Measurements from ENCODE around the gene SFXN2. TPM values are rescaled to one million over a fixed set of nuclear protein-coding genes. Genes with fewer than 3 reads are reported as not detected.
"Not testable (repeated sequence)": the region's sequence is repeated elsewhere in the genome, so short reads cannot be mapped to it uniquely, and the experiment has no call there.

SFXN2 gene
- total and polyA plus RNA-seq, 2 experiments from 2014 or later, result 5.7 to 6.2 TPM

DNA sequence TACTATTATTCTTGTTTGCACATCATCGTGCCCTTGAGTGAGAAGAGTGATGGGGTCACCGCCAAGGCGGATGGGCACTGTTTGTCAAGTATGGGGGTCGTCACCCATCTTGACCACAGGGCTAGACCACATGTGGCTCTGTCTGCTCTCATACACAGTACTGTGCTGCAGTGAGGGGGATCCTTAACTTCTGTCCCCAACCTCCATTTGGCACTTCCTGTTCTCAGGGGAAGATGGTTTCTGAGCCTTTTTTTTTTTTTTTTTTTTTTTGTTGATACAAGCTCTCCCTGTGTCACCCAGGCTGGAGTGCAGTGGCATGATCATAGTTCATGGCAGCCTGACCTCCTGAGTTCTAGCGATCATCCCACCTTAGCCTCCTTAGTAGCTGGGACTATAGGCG is 42.9 kb downstream of the SFXN2 start (continued):
- TF ChIP-seq, protein P1, sequence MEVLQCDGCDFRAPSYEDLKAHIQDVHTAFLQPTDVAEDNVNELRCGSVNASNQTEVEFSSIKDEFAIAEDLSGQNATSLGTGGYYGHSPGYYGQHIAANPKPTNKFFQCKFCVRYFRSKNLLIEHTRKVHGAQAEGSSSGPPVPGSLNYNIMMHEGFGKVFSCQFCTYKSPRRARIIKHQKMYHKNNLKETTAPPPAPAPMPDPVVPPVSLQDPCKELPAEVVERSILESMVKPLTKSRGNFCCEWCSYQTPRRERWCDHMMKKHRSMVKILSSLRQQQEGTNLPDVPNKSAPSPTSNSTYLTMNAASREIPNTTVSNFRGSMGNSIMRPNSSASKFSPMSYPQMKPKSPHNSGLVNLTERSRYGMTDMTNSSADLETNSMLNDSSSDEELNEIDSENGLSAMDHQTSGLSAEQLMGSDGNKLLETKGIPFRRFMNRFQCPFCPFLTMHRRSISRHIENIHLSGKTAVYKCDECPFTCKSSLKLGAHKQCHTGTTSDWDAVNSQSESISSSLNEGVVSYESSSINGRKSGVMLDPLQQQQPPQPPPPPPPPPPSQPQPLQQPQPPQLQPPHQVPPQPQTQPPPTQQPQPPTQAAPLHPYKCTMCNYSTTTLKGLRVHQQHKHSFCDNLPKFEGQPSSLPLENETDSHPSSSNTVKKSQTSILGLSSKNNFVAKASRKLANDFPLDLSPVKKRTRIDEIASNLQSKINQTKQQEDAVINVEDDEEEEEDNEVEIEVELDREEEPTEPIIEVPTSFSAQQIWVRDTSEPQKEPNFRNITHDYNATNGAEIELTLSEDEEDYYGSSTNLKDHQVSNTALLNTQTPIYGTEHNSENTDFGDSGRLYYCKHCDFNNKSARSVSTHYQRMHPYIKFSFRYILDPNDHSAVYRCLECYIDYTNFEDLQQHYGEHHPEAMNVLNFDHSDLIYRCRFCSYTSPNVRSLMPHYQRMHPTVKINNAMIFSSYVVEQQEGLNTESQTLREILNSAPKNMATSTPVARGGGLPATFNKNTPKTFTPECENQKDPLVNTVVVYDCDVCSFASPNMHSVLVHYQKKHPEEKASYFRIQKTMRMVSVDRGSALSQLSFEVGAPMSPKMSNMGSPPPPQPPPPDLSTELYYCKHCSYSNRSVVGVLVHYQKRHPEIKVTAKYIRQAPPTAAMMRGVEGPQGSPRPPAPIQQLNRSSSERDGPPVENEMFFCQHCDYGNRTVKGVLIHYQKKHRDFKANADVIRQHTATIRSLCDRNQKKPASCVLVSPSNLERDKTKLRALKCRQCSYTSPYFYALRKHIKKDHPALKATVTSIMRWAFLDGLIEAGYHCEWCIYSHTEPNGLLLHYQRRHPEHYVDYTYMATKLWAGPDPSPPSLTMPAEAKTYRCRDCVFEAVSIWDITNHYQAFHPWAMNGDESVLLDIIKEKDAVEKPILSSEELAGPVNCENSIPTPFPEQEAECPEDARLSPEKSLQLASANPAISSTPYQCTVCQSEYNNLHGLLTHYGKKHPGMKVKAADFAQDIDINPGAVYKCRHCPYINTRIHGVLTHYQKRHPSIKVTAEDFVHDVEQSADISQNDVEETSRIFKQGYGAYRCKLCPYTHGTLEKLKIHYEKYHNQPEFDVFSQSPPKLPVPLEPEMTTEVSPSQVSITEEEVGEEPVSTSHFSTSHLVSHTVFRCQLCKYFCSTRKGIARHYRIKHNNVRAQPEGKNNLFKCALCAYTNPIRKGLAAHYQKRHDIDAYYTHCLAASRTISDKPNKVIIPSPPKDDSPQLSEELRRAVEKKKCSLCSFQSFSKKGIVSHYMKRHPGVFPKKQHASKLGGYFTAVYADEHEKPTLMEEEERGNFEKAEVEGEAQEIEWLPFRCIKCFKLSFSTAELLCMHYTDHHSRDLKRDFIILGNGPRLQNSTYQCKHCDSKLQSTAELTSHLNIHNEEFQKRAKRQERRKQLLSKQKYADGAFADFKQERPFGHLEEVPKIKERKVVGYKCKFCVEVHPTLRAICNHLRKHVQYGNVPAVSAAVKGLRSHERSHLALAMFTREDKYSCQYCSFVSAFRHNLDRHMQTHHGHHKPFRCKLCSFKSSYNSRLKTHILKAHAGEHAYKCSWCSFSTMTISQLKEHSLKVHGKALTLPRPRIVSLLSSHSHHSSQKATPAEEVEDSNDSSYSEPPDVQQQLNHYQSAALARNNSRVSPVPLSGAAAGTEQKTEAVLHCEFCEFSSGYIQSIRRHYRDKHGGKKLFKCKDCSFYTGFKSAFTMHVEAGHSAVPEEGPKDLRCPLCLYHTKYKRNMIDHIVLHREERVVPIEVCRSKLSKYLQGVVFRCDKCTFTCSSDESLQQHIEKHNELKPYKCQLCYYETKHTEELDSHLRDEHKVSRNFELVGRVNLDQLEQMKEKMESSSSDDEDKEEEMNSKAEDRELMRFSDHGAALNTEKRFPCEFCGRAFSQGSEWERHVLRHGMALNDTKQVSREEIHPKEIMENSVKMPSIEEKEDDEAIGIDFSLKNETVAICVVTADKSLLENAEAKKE (CRISPR knock-in tag; IDR thresholded peaks at IDR 0.05), result no peak

DNA sequence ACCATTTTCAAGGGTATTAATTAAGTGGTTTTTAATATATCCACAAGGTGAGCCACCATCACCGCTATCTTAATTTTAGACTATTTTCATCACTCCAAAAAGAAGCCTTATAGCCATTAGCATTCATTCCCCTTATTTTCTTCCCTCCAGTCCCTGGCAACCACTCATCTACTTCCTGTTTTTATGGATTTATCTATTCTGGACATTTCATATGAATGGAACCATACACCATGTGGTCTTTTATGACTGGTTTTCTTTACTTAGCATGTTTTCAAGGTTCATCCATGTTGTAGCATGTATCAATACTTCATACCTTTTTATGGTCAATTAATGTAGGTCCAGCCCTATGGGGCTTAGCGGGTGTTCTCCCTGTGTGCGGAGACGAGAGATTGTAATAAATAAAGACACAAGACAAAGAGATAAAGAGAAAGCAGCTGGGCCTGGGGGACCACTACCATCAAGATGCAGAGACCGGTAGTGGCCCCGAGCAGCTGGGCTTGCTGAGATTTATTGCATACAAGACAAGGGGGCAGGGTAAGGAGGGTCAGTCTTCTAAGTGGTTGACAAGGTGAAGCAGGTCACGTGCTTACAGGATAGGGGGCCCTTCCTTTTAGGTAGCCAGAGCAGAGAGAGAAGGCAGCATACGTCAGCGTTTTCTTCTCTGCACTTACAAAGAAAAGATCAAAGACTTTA is 44.0 kb downstream of the SFXN2 start:
- Mint-ChIP-seq H3K27me3 (ENCODE audit: insufficient read depth, low read depth, poor library complexity) (peaks cover 6% of the 10 kb centered on the region), H3K4me3 (no peak overlapping the region; the same call in 2 of the 3 replicates), H3K27ac (no peak overlapping the region), H3K36me3 (ENCODE audit: low read depth) (no peaks in the 10 kb centered on the region), H3K4me1 (peaks cover 9% of the 10 kb centered on the region; the same call in 2 of the 3 replicates), H3K9me3 (no peaks in the 10 kb centered on the region)
- no peaks in the 10 kb centered on the region; the same call in none of the 2 replicates for H4K20me1 ChIP-seq (replicated peaks; ENCODE audit: insufficient read depth)
- ATAC-seq (no peak), DNase-seq (ENCODE audit: low spot score) (no peak)
- H3F3A ChIP-seq (replicated peaks; ENCODE audit: low read depth), result 0 out of 2 replicates have a peak, but pooled peaks cover 3% of the 10 kb centered on the region
- no peak for TF ChIP-seq ZNF331 (CRISPR knock-in tag; IDR thresholded peaks at IDR 0.05; ENCODE audit: low read depth)
- TF ChIP-seq CREB1 (CRISPR knock-in tag; IDR thresholded peaks at IDR 0.05; ENCODE audit: low read depth), result no peak
- TF ChIP-seq ETS1 (IDR thresholded peaks at IDR 0.05), result no peak
- no peak for TF ChIP-seq EZH2 (IDR thresholded peaks at IDR 0.05; ENCODE audit: low read depth, unreplicated experiment)
- no peak overlapping the region for H2AFZ ChIP-seq
- peaks cover 1% of the 10 kb centered on the region; the same call in 1 of the 2 replicates for H3K4me1 ChIP-seq (ENCODE audit: insufficient read depth)
- H3K9me2 ChIP-seq (ENCODE audit: insufficient read depth), result no peaks in the 10 kb centered on the region
- H3K27me3 ChIP-seq (ENCODE audit: insufficient read depth), result no peaks in the 10 kb centered on the region
- H3K79me2 ChIP-seq (replicated peaks; ENCODE audit: insufficient read depth), result peaks cover 20% of the 10 kb centered on the region
- H3K36me3 ChIP-seq (ENCODE audit: insufficient read depth), result no peaks in the 10 kb centered on the region
- no peak overlapping the region for H3K27ac ChIP-seq (ENCODE audit: low read depth)
- no peak overlapping the region for H3K4me3 ChIP-seq
- H3K4me2 ChIP-seq, result no peak overlapping the region

DNA sequence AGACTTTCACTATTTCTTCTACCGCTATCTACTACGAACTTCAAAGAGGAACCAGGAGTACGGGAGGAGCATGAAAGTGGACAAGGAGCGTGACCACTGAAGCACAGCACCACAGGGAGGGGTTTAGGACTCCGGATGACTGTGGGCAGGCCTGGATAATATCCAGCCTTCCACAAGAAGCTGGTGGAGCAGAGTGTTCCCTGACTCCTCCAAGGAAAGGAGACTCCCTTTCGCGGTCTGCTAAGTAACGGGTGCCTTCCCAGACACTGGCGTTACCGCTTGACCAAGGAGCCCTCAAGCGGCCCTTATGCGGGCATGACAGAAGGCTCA is 44.5 kb downstream of the SFXN2 start:
- not testable (repeated sequence) for ATAC-seq; H2AFZ ChIP-seq; H3K27ac ChIP-seq (ENCODE audit: low read depth); H3K27ac Mint-ChIP-seq; H3K36me3 ChIP-seq (ENCODE audit: insufficient read depth); H3K4me2 ChIP-seq; H3K9me3 Mint-ChIP-seq; H3K4me1 Mint-ChIP-seq; H3K4me3 Mint-ChIP-seq; H3K27me3 Mint-ChIP-seq (ENCODE audit: insufficient read depth, low read depth, poor library complexity); H3K4me3 ChIP-seq; DNase-seq (ENCODE audit: low spot score); H3K4me1 ChIP-seq (ENCODE audit: insufficient read depth); H3K9me2 ChIP-seq (ENCODE audit: insufficient read depth); H3K27me3 ChIP-seq (ENCODE audit: insufficient read depth); H3F3A ChIP-seq (replicated peaks; ENCODE audit: low read depth); H4K20me1 ChIP-seq (replicated peaks; ENCODE audit: insufficient read depth); H3K36me3 Mint-ChIP-seq (ENCODE audit: low read depth)
- peaks cover 19% of the 10 kb centered on the region for H3K79me2 ChIP-seq (replicated peaks; ENCODE audit: insufficient read depth)

All from GM23338 (cell line).